ENCODE measurements around the gene PIERCE2.
"Not testable (repeated sequence)": the region's sequence is repeated elsewhere in the genome, so short reads cannot be mapped to it uniquely, and the experiment has no call there.

The PIERCE2 gene, protein sequence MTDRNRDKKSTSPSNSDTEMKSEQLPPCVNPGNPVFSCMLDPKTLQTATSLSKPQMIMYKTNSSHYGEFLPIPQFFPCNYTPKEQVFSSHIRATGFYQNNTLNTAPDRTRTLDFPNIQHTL

DNA sequence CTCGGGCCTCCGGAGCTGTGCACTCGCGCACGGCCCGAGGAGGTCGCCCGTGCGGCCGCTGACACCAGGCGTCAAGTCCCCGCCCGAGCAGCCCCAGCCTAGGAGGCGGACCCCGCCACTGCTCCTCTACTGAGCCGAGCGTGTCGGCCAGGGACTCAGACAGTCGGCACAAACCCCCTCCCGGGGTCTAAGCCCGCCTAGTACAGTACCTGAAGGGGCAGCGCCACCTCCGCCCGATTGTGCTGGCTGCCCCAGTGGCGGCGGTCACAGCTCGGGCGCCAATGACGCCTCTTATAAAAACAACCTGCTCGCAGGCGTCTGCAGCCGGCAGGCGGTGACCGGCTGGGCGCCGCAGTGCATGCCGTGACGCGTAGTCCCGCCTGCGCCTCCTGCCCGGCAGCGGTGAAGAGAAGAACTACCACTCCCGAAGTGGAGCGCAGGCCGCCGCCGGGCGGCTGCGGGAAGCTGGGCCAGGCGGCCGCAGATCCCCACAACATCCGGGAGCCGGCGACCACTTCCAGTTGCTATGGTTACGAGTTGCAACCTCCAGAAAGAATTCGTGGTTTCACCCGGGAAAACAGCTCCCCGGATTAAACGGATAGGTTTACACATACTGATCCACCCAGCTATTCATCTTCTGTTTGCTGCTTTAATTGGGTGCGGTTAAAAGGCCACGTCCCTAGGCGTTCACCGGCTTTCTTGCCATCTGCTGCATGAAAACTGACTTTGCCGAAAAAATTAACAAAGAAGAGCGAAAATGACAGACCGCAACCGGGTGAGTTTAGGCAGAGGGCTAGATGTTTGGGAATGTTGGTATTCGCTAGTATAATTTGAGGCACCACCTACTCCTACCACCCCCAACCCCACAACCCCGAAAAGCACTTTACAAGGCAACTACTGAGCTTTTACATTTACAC, at the start of gene PIERCE2, which contains the start of gene CCPG1:
PIERCE2 (plus strand) TSS at position 484 of the 917 bp plus-strand sequence; CDS start at position 758, 274 bp downstream.
CCPG1 (minus strand) TSS at position 348 of the 917 bp plus-strand sequence. CDS start 18,935 bp downstream, outside the sequence.
- DNase-seq (ENCODE audit: low read depth in 2 of 3, low spot score in 1 of 3): peak; percentile 70 to 82 (median 81)

GRCh38 chr15:55360256-55360655, 48.0 kb upstream of the PIERCE2 start:
- DNase-seq (ENCODE audit: low read depth in 2 of 3, low spot score in 1 of 3): no peak

DNA sequence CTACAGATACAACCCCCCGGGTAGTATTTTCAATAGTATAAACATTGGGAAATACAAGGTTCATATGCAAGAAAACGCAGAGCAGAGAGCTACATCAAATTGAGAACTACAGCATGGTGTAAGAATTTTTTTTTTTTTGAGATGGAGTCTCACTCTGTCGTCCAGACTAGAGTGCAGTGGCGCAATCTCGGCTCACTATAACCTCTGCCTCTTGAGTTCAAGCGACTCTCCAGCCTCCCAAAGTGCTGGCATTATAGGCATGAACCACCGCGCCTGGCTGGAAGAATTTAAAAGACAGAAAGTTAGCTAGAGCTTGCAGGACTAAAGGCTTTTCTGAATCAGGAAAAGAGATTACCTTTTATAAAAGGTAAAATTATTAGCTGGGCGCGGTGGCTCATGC, 47.2 kb upstream of the PIERCE2 start:
- DNase-seq (ENCODE audit: low read depth in 2 of 3, low spot score in 1 of 3): no peak

- DNase-seq (ENCODE audit: low read depth in 2 of 3, low spot score in 1 of 3): no peak
Measured at GRCh38 chr15:55362641-55363040, 45.7 kb upstream of the PIERCE2 start.

GRCh38 chr15:55366981-55367380, 41.3 kb upstream of the PIERCE2 start:
- DNase-seq (ENCODE audit: low read depth in 2 of 3, low spot score in 1 of 3): no peak

DNA sequence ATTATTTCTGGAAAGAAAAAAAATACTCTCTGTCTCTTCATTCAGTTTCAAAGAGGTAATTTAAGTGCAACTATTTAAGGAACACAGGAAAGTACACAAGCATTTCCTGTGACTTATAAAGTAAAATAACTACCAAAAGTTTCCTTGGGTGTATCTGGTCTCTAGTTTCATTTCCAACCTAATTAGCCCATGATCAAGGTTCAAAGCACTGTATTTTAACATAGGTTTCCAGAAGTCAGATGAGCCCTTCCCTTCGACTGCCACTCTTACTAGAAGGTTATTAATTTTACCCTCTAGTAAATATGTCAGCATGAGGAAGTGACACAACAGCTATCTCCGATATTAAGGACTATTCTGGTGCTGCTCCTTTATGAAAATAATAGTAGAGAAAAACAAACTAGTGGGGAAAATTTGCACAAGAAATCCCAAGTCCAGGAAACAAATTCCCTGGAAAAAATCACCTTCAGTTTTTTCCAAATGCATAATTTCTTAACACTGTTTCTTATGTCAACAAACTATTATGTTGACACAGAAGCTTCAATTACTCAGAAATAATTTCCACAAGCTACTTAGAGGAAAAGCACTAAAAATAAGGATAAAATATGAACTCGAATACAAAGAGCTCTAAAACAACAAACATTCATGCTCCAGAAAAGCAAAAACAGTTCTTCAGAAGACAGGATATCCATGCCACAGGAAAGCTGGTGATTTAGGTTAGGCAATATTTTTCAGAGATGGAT, 35.4 kb upstream of the PIERCE2 start:
- no peak for DNase-seq (ENCODE audit: low read depth in 2 of 3, low spot score in 1 of 3)

- no peak for DNase-seq (ENCODE audit: low read depth in 2 of 3, low spot score in 1 of 3)
Measured at GRCh38 chr15:55379095-55379494, 29.2 kb upstream of the PIERCE2 start.

DNA sequence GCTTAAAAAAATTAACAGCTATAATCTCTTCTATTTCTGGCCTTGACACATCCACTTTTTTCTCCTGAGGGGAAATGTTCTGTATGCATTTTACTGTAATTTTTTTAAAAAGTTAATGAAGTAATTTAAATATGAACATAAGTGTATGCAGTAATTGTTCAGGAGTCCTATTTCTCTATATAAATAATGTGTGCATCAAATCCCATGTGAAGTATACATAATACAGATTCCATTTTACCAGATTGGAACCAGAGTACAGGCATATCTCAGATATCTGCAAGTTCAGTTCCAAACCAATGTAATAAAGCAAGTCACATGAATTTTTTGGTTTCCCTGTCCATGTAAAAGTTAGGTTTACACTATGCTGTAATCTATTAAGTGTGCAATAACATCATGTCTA, 26.7 kb upstream of the PIERCE2 start:
- no peak for DNase-seq (ENCODE audit: low read depth in 2 of 3, low spot score in 1 of 3)

DNA sequence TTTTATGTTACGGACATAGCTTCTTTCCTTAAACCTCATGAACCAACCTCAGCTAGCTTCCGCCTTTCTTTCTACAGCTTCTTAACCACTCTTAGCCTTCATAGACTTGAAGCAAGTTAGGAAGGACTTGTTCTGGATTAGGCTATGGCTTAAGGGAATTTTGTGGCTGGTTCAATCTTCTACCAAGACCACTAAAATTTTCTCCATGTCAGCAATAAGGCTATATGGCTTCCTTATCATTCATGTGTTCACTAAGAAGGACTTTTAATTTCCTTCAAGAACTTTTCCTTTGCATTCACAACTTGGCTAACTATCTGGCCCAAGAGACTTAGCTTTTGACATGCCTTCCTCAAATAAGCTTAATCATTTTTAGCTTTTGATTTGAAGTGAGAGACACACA, 24.6 kb upstream of the PIERCE2 start:
- no peak for DNase-seq (ENCODE audit: low read depth in 2 of 3, low spot score in 1 of 3)

DNA sequence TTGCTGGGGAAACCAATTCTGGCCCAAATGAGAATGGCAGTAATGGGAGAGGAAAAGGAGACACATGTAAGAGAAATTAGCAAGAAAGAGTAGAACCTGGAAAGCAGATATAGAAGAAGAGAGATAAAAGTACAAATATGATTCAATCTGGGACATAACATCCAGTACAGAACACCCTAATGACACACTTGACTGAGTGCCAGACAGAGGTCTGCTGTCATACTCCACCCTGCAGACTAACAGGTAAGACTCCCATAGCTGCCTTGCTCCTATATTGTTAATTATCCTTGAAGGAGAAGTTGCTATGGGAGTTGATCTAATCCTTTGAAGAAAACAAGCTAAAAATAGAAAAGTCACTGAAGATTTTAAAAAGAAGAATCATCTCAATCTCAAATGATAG, 21.3 kb upstream of the PIERCE2 start:
- no peak for DNase-seq (ENCODE audit: low read depth in 2 of 3, low spot score in 1 of 3)

DNA sequence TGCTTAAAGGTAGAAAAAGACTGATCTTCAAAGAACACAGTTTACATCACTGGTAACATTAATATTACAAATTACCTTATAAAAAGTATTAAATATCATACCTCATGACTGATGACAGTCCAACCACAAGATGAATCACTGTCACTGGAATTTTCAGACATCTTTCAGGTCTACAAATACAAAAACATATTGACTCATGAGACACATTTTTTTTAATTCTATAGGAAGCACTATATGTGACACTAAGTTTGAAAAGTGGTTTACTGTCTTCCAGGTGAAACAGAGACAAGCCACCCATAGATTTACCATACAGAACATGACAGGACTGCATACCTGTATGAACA, 19.1 kb upstream of the PIERCE2 start:
- no peak for DNase-seq (ENCODE audit: low read depth in 2 of 3, low spot score in 1 of 3)

DNA sequence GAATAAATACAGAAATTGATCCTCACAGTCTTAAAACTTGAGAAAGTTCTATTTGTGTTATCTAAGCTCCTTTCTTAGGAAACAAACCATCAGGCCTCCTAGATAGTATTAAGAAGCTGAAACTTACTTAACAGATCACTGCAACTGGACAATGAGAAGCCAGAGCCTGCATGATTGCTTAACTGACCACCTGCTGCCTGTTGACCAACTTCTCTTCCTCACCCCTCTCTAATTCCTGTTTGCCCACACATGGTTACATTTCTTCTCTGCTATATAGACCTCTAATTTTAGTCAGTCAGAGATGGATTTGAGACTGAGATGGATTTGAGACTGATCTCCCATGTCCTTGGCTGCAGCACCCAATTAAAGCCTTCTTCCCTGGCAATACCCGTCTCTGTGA, 13.6 kb upstream of the PIERCE2 start:
- DNase-seq (ENCODE audit: low read depth in 2 of 3, low spot score in 1 of 3): no peak

GRCh38 chr15:55398243-55398642, 10.1 kb upstream of the PIERCE2 start:
- no peak for DNase-seq (ENCODE audit: low read depth in 2 of 3, low spot score in 1 of 3)

GRCh38 chr15:55400050-55400449, 8.2 kb upstream of the PIERCE2 start:
- not testable (repeated sequence) for DNase-seq (ENCODE audit: low read depth in 2 of 3, low spot score in 1 of 3)

DNA sequence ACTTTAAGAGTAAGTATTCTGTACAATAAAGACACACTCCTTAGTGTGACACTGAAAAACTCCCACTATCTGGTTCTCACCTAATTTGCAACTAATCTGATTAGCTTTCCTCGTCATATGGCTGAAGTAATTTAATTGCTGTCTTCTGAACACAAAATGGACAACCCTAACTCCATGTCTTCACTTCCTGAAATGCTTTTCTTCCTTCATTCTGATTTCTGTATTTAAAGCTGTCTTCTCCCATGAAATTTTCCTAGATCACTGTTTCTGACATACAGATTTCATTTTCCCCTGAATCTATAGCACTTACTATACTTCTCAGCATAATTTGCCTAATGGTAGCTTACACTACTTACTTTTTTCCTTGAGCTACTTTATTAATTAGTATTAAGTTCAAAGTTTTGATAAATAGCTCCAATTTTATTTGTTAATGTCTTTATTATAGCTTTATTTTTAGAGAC, 6.5 kb upstream of the PIERCE2 start:
- DNase-seq (ENCODE audit: low read depth in 2 of 3, low spot score in 1 of 3): no peak

DNA sequence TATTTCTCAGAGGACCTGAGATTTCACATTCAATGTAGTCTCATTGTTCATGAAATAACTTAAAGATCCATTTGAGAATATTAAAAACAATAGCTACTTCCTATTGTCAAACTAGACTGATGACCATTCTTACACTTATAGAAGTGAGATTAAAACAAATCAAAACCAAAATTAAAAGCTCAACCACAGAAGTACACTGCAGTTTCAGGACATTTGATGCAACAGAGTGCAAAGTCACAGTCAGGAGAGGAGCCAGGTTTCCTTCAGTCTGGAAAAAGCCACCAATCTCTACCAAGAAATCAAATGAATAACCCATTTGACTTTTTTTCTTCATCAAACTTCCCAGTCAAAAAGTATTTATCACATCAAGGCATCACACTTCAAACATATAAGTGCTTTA, 5.6 kb upstream of the PIERCE2 start:
- DNase-seq (ENCODE audit: low read depth in 2 of 3, low spot score in 1 of 3): no peak

GRCh38 chr15:55403531-55403930, 4.8 kb upstream of the PIERCE2 start:
- DNase-seq (ENCODE audit: low read depth in 2 of 3, low spot score in 1 of 3): no peak

DNA sequence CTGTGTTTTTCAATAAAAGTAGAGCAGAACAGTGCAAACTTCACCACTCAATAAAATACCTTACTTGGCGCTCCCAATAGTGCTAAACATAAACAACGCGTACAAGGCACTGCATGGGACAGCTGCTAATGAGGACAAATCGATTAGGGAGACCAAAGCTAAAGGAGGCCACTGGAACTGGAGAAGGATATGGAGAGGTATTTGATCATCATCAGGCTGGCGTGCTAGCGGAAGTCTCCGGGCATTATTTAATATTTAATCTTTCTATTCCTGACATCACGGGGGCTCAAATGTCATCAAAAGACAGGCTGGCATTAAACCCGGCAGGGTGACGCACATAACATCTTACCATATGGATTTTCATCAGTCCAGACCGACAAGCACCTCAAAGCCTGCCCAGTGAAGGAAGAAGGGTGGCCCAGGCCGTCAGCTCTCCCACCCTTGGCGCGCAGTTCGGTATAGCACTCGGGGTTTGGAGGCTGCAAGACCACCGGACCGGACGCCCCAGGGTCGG, 740 bp upstream of the PIERCE2 start:
- peak in 1 of 3 donors; percentile 1 for DNase-seq (ENCODE audit: low read depth in 2 of 3, low spot score in 1 of 3)

DNA sequence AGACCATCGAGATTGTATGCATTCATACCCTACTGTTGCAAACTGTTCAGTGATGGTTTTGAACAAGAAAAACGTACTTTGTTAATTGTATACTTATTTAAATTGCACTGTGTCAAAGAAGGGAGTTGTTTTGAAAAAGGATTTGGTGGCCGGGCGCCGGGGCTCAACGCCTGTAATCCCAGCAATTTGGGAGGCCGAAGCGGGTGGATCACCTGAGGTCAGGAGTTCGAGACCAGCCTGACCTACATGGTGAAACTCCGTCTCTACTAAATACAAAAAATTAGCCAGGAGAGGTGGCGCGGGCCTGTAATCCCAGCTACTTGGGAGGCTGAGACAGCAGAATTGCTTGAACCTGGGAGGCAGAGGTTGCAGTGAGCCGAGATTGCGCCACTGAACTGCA, 681 bp downstream of the PIERCE2 start:
- DNase-seq (ENCODE audit: low read depth in 2 of 3, low spot score in 1 of 3): not testable (repeated sequence)

GRCh38 chr15:55417678-55418077, 9.4 kb downstream of the PIERCE2 start:
- not testable (repeated sequence) for DNase-seq (ENCODE audit: low read depth in 2 of 3, low spot score in 1 of 3)

- DNase-seq (ENCODE audit: low read depth in 2 of 3, low spot score in 1 of 3): no peak
Measured at GRCh38 chr15:55420171-55420866, 12.0 kb downstream of the PIERCE2 start.

Data from stimulated activated CD4-positive, alpha-beta T cell treated with anti-CD3 and anti-CD28 coated beads, Interleukin-12 subunit alpha, Interleukin-12 subunit beta, amount 100 ng/mL, for 48 hours (primary cell).